SK-N-SH treated with all-trans-retinoic acid at 6 μM for 48 hours (cell line): Measurements from ENCODE around the gene OR6C6.

Experiments used
- ATAC-seq: fragments of 200-7000 bp; cut with Tn5 transposase; 3 replicates; pipeline ENCODE4 v1.9.1; 2020; ENCODE audit warnings: mild to moderate bottlenecking, moderate library complexity
- ARNTL ChIP-seq: fragments of 450-650 bp; formaldehyde crosslinking; IDR thresholded peaks from 2 replicates; pipeline ENCODE4 v1.5.0; 2020; ENCODE audit warnings: low read depth, mild to moderate bottlenecking, moderate library complexity, borderline replicate concordance
- BACH2 ChIP-seq: fragments of 250-450 bp; sonication (Bioruptor Pico); IDR thresholded peaks from 2 replicates; pipeline ENCODE4 v1.9.0; 2021; ENCODE audit warnings: mild to moderate bottlenecking, borderline replicate concordance
- CSDC2 ChIP-seq: fragments of 250-450 bp; sonication (Bioruptor Pico); IDR thresholded peaks from 2 replicates; pipeline ENCODE4 v1.5.0; 2020; ENCODE audit warnings: mild to moderate bottlenecking, moderate library complexity
- ESRRG ChIP-seq: fragments of 250-450 bp; sonication (Bioruptor Pico); IDR thresholded peaks from 2 replicates; pipeline ENCODE4 v1.6.1; 2021; ENCODE audit warnings: mild to moderate bottlenecking
- GLIS3 ChIP-seq: fragments of 250-450 bp; sonication (Bioruptor Pico); IDR thresholded peaks from 2 replicates; pipeline ENCODE4 v1.5.0; 2020; ENCODE audit warnings: mild to moderate bottlenecking, moderate library complexity
- ISL1 ChIP-seq: fragments of 250-450 bp; sonication (Bioruptor Pico); IDR thresholded peaks from 2 replicates; pipeline ENCODE4 v2.1.2; 2022; ENCODE audit warnings: mild to moderate bottlenecking, moderate library complexity
- PATZ1 ChIP-seq: fragments of 250-450 bp; sonication (Bioruptor Pico); IDR thresholded peaks from 2 replicates; pipeline ENCODE4 v1.8.0; 2020; ENCODE audit warnings: mild to moderate bottlenecking, moderate library complexity, borderline replicate concordance
- POU6F1 ChIP-seq: fragments of 250-450 bp; sonication (Bioruptor Pico); IDR thresholded peaks from 2 replicates; pipeline ENCODE4 v1.8.0; 2021; ENCODE audit warnings: low read depth, mild to moderate bottlenecking, moderate library complexity, borderline replicate concordance
- PPARA ChIP-seq: fragments of 250-450 bp; sonication (Bioruptor Pico); IDR thresholded peaks from 2 replicates; pipeline ENCODE4 v1.5.0; 2020; ENCODE audit warnings: mild to moderate bottlenecking, borderline replicate concordance
- SNAI2 ChIP-seq: fragments of 250-450 bp; sonication (Bioruptor Pico); IDR thresholded peaks from 2 replicates; pipeline ENCODE4 v1.5.0; 2020; ENCODE audit warnings: mild to moderate bottlenecking, moderate library complexity
- TOX ChIP-seq: fragments of 250-450 bp; sonication (Bioruptor Pico); IDR thresholded peaks from 2 replicates; pipeline ENCODE4 v1.8.0; 2021; ENCODE audit warnings: mild to moderate bottlenecking, moderate library complexity, borderline replicate concordance
- ZC3H10 ChIP-seq: fragments of 250-450 bp; sonication (Bioruptor Pico); IDR thresholded peaks from 2 replicates; pipeline ENCODE4 v1.5.1; 2021; ENCODE audit warnings: mild to moderate bottlenecking, moderate library complexity
- ZFP3 ChIP-seq: fragments of 250-450 bp; sonication (Bioruptor Pico); IDR thresholded peaks from 2 replicates; pipeline ENCODE4 v1.5.0; 2020; ENCODE audit warnings: mild to moderate bottlenecking, moderate library complexity
- ZFP30 ChIP-seq: fragments of 450-650 bp; formaldehyde crosslinking; IDR thresholded peaks from 2 replicates; pipeline ENCODE4 v1.5.0; 2022; ENCODE audit warnings: mild to moderate bottlenecking, moderate library complexity
- ZNF565 ChIP-seq: fragments of 450-650 bp; formaldehyde crosslinking; conservative IDR thresholded peaks from 2 replicates; pipeline ENCODE4 v1.5.0; 2020; ENCODE audit warnings: low read depth, mild to moderate bottlenecking, moderate library complexity
- ZNF8 ChIP-seq: fragments of 450-650 bp; formaldehyde crosslinking; IDR thresholded peaks from 2 replicates; pipeline ENCODE4 v1.5.0; 2020; ENCODE audit warnings: mild to moderate bottlenecking, moderate library complexity
- TF ChIP-seq, protein P1 (sequence below): fragments of 250-450 bp; sonication (Bioruptor Pico); IDR thresholded peaks from 2 replicates; pipeline ENCODE4 v1.5.0; 2020; ENCODE audit warnings: mild to moderate bottlenecking, moderate library complexity
- TF ChIP-seq, protein P2 (sequence below): fragments of 250-450 bp; sonication (Bioruptor Pico); IDR thresholded peaks from 2 replicates; pipeline ENCODE4 v1.5.1; 2021; ENCODE audit warnings: mild to moderate bottlenecking, moderate library complexity

Gene OR6C6

GRCh38 chr12:55253281-55253680, 43.1 kb downstream of the OR6C6 start:
- ATAC-seq, result no peak
- TF ChIP-seq ESRRG, result no peak
- TF ChIP-seq ZFP30, result no peak
- TF ChIP-seq POU6F1, result no peak
- no peak for TF ChIP-seq ZC3H10 (CRISPR knock-in tag)
- TF ChIP-seq BACH2 (CRISPR knock-in tag), result no peak
- no peak for TF ChIP-seq TOX (CRISPR knock-in tag)
- TF ChIP-seq ZNF565 (CRISPR knock-in tag), result no peak
- TF ChIP-seq PATZ1 (CRISPR knock-in tag), result no peak
- TF ChIP-seq CSDC2, result no peak
- TF ChIP-seq ARNTL, result no peak
- no peak for TF ChIP-seq ZFP3
- TF ChIP-seq, protein P1, sequence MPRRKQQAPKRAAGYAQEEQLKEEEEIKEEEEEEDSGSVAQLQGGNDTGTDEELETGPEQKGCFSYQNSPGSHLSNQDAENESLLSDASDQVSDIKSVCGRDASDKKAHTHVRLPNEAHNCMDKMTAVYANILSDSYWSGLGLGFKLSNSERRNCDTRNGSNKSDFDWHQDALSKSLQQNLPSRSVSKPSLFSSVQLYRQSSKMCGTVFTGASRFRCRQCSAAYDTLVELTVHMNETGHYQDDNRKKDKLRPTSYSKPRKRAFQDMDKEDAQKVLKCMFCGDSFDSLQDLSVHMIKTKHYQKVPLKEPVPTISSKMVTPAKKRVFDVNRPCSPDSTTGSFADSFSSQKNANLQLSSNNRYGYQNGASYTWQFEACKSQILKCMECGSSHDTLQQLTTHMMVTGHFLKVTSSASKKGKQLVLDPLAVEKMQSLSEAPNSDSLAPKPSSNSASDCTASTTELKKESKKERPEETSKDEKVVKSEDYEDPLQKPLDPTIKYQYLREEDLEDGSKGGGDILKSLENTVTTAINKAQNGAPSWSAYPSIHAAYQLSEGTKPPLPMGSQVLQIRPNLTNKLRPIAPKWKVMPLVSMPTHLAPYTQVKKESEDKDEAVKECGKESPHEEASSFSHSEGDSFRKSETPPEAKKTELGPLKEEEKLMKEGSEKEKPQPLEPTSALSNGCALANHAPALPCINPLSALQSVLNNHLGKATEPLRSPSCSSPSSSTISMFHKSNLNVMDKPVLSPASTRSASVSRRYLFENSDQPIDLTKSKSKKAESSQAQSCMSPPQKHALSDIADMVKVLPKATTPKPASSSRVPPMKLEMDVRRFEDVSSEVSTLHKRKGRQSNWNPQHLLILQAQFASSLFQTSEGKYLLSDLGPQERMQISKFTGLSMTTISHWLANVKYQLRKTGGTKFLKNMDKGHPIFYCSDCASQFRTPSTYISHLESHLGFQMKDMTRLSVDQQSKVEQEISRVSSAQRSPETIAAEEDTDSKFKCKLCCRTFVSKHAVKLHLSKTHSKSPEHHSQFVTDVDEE (CRISPR knock-in tag), result no peak
- no peak for TF ChIP-seq ZNF8 (CRISPR knock-in tag)
- TF ChIP-seq PPARA (CRISPR knock-in tag), result no peak
- no peak for TF ChIP-seq GLIS3 (CRISPR knock-in tag)

DNA sequence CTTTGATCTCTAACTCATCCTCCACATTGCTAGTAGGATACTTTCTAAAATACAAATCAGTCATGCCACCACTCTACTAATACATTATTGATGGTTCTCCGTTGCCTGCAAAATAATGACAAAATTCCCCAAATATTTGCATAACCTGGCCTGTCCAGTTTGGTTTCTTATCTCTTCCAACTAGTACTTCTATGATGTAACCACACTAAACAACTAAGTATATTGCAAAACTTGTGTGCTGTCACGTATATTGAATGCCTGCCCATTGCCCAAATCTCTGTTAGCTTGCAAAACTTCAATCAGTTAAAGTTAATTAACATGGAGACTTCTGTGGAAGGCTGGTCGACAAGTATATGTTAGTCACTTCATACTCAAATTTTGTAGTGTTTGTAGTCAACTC, 45.4 kb downstream of the OR6C6 start:
- ATAC-seq, result no peak
- TF ChIP-seq ZFP3 (no peak), ZNF565 (CRISPR knock-in tag) (no peak), ARNTL (no peak), GLIS3 (CRISPR knock-in tag) (no peak)

- TF ChIP-seq SNAI2 (CRISPR knock-in tag), result no peak
- TF ChIP-seq PATZ1 (CRISPR knock-in tag), result no peak
- no peak for TF ChIP-seq ISL1 (CRISPR knock-in tag)
- TF ChIP-seq CSDC2, result no peak
- TF ChIP-seq, protein P2, sequence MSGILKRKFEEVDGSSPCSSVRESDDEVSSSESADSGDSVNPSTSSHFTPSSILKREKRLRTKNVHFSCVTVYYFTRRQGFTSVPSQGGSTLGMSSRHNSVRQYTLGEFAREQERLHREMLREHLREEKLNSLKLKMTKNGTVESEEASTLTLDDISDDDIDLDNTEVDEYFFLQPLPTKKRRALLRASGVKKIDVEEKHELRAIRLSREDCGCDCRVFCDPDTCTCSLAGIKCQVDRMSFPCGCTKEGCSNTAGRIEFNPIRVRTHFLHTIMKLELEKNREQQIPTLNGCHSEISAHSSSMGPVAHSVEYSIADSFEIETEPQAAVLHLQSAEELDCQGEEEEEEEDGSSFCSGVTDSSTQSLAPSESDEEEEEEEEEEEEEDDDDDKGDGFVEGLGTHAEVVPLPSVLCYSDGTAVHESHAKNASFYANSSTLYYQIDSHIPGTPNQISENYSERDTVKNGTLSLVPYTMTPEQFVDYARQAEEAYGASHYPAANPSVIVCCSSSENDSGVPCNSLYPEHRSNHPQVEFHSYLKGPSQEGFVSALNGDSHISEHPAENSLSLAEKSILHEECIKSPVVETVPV (CRISPR knock-in tag), result no peak
- no peak for TF ChIP-seq POU6F1
These were observed 50.2 kb downstream of the OR6C6 start for GRCh38 chr12:55246159-55246558.

More at GRCh38 chr12:55246159-55246558, 50.2 kb downstream of the OR6C6 start:
- ATAC-seq, result no peak
